Karpas-422 (cell line): ENCODE results near the gene ASPHD2. TPM values are rescaled to one million over a fixed set of nuclear protein-coding genes. Genes with fewer than 3 reads are reported as not detected.

Experiments used
- DNase-seq: peaks from one replicate; pipeline ENCODE4 v3.0.0-alpha.2; 2015
- H2AFZ ChIP-seq: fragments of 200-600 bp; sonication (generic); 2 replicates; pipeline ENCODE4 v1.6.1; 2014; ENCODE audit warnings: antibody characterized with exemption, low read length, mixed read lengths
- H3K27ac ChIP-seq: fragments of 200-600 bp; sonication (generic); 2 replicates; pipeline ENCODE4 v1.5.1; 2014; ENCODE audit warnings: mild to moderate bottlenecking, low read length, moderate library complexity
- H3K27me3 ChIP-seq: fragments of 200-600 bp; sonication (generic); 2 replicates; pipeline ENCODE4 v1.6.1; 2014; ENCODE audit warnings: low read length, mixed read lengths
- H3K36me3 ChIP-seq: fragments of 200-600 bp; sonication (generic); 2 replicates; pipeline ENCODE4 v1.6.1; 2014; ENCODE audit warnings: low read length, mixed read lengths; ENCODE audit not compliant: insufficient read depth
- H3K4me1 ChIP-seq: fragments of 200-600 bp; sonication (generic); 2 replicates; pipeline ENCODE4 v1.6.1; 2014; ENCODE audit warnings: mild to moderate bottlenecking, low read length, mixed read lengths
- H3K4me2 ChIP-seq: fragments of 200-600 bp; sonication (generic); 2 replicates; pipeline ENCODE4 v1.6.1; 2014; ENCODE audit warnings: low read length, low read depth, mild to moderate bottlenecking; ENCODE audit not compliant: poor library complexity, severe bottlenecking
- H3K4me3 ChIP-seq: fragments of 200-600 bp; sonication (generic); 2 replicates; pipeline ENCODE4 v1.5.1; 2014; ENCODE audit warnings: mild to moderate bottlenecking, antibody characterized with exemption, low read length, mixed read lengths
- H3K79me2 ChIP-seq: fragments of 200-600 bp; sonication (generic); 2 replicates; pipeline ENCODE4 v1.6.1; 2014; ENCODE audit warnings: mild to moderate bottlenecking, low read length, mixed read lengths
- H3K9ac ChIP-seq: fragments of 200-600 bp; sonication (generic); 2 replicates; pipeline ENCODE4 v1.6.0; 2014; ENCODE audit warnings: low read length
- H3K9me2 ChIP-seq: fragments of 200-600 bp; sonication (generic), shearing (Covaris generic); replicated peaks from 2 replicates; pipeline ENCODE4 v1.6.0; 2014; ENCODE audit warnings: mild to moderate bottlenecking, low read length, moderate library complexity; ENCODE audit not compliant: insufficient read depth
- H3K9me3 ChIP-seq: fragments of 300-700, 200-600 bp; sonication (generic); 2 replicates; pipeline ENCODE4 v1.6.1; 2014; ENCODE audit warnings: low read length, mixed read lengths
- H4K20me1 ChIP-seq: fragments of 200-600 bp; sonication (generic); 2 replicates; pipeline ENCODE4 v1.6.1; 2014; ENCODE audit warnings: mild to moderate bottlenecking, antibody characterized with exemption, low read length, low read depth; ENCODE audit not compliant: insufficient read depth
- total RNA-seq: library from RNA; depleted of rRNA; stranded (reverse); fragments of >200 nt; shearing (Covaris generic); gene quantifications from 2 replicates; pipeline ENCODE4 v1.2.3, GENCODE V29; 2014; ENCODE audit warnings: low replicate concordance

The ASPHD2 gene
- total RNA-seq, 1 experiment from 2014 or later: 33.3 TPM

GRCh38 chr22:26444777-26445176 lies 15.7 kb downstream of the ASPHD2 start:
- Histone ChIP-seq H3K9me2 (no peaks in the 10 kb centered on the region), H2AFZ (no peak overlapping the region), H3K9ac (no peak overlapping the region), H3K27me3 (no peaks in the 10 kb centered on the region), H3K27ac (no peak overlapping the region), H3K36me3 (peaks cover 8% of the 10 kb centered on the region), H3K4me3 (no peak overlapping the region), H3K79me2 (peaks cover 18% of the 10 kb centered on the region), H4K20me1 (peaks cover 7% of the 10 kb centered on the region; the same call in 1 of the 2 replicates), H3K9me3 (no peaks in the 10 kb centered on the region), H3K4me2 (no peak overlapping the region), H3K4me1 (no peaks in the 10 kb centered on the region)
- no peak for DNase-seq

DNA sequence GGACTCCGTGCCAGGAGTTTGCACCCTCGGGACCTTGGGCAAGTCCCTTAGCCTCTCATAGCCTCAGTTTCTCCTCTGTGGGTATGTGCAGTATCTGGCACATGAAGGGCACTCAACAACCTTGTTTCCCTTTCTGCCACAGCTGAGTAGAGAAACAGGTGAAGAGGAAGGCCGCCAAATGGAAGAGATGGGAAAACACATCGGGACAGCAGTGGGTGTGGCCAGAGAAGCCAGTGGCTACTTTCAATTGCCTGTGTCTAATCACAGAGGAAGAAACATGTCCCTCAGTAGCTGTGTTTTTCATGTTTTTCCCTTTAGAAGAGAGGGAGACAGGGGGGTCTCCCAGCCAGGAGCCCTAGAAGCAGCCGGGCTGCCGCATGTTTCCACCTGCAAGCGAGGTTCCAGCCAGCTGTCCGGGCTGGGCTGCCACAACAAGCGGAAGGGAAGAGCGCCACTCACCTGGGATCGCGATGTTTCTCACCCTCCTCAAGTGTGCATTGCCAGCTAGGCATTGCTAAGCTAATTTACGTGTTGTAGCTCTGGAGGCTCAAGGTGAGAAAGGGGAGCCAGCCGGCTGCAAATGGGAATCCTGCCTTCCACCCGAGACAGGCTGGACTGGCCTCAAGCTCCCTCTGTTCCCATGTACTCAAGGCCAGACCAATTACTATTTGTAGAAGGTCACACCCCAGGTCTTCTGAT lies 16.7 kb downstream of the ASPHD2 start:
- Histone ChIP-seq H3K27me3 (no peaks in the 10 kb centered on the region), H3K9ac (no peak overlapping the region)

GRCh38 chr22:26446808-26447515 lies 17.9 kb downstream of the ASPHD2 start:
- no peaks in the 10 kb centered on the region for H3K4me1 ChIP-seq
- peaks cover 5% of the 10 kb centered on the region; the same call in 1 of the 2 replicates for H4K20me1 ChIP-seq
- peaks cover 11% of the 10 kb centered on the region; the same call in 1 of the 2 replicates for H3K36me3 ChIP-seq
- no peaks in the 10 kb centered on the region for H3K9me3 ChIP-seq
- no peak overlapping the region for H3K9ac ChIP-seq
- peaks cover 6% of the 10 kb centered on the region; the same call in 1 of the 2 replicates for H3K79me2 ChIP-seq
- no peaks in the 10 kb centered on the region for H3K27me3 ChIP-seq
- H3K9me2 ChIP-seq: no peaks in the 10 kb centered on the region
- DNase-seq: no peak
- H3K27ac ChIP-seq: no peak overlapping the region
- no peak overlapping the region for H3K4me2 ChIP-seq
- H3K4me3 ChIP-seq: no peak overlapping the region
- H2AFZ ChIP-seq: no peak overlapping the region

More for the DNA sequence above, 16.7 kb downstream of the ASPHD2 start:
- H3K4me2 ChIP-seq: no peak overlapping the region
- no peak overlapping the region for H3K4me3 ChIP-seq
- H3K27ac ChIP-seq: no peak overlapping the region
- H4K20me1 ChIP-seq: peaks cover 5% of the 10 kb centered on the region; the same call in 1 of the 2 replicates
- peaks cover 11% of the 10 kb centered on the region for H3K79me2 ChIP-seq
- H2AFZ ChIP-seq: no peak overlapping the region
- H3K36me3 ChIP-seq: peaks cover 9% of the 10 kb centered on the region; the same call in 1 of the 2 replicates
- no peak for DNase-seq
- H3K9me2 ChIP-seq: no peaks in the 10 kb centered on the region
- H3K9me3 ChIP-seq: no peaks in the 10 kb centered on the region
- H3K4me1 ChIP-seq: no peaks in the 10 kb centered on the region

DNA sequence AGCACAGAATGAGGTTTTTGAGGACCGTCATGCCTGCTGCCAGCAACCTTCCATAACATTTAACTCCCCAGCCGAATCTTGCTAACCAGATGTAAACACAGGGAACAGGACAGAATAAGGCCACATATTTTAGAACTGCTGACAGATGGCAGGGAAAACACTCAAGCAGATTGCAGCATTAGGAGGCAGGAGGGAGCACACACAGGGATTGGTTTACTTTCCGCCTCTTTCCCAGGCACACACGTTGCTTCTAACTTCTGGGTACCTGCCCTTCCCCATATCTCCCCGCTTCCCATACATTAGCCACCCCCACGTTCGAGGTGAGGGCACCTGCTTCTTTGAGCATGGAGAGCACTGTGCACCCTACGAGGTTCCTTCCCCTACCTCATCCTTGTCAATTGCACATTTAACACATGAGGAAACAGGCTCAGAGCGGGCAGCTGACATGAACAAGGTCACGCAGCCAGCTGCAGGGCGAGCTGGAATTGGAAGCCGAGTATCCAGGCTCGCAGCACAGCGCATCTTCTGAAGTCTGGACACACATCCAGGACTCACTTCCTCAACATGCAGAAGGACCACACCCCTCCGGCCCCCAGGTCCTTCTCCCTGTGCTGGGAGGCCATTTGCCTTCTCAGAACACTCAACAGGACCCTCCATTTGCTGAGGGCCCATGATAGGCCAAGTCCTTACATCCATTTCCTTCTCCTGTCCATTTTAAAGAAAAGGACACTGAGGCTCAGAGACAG lies 18.7 kb downstream of the ASPHD2 start:
- Histone ChIP-seq H3K9me3 (no peaks in the 10 kb centered on the region), H3K9me2 (no peaks in the 10 kb centered on the region), H3K4me1 (no peaks in the 10 kb centered on the region), H3K9ac (no peak overlapping the region), H2AFZ (no peak overlapping the region), H4K20me1 (peaks cover 5% of the 10 kb centered on the region; the same call in 1 of the 2 replicates), H3K27me3 (no peaks in the 10 kb centered on the region), H3K27ac (no peak overlapping the region), H3K4me3 (no peak overlapping the region), H3K79me2 (peaks cover 3% of the 10 kb centered on the region; the same call in 1 of the 2 replicates), H3K36me3 (peaks cover 13% of the 10 kb centered on the region), H3K4me2 (no peak overlapping the region)
- no peak for DNase-seq

GRCh38 chr22:26448334-26448733 lies 19.3 kb downstream of the ASPHD2 start:
- no peak for DNase-seq
- H3K27me3 ChIP-seq: no peaks in the 10 kb centered on the region
- no peaks in the 10 kb centered on the region for H3K4me1 ChIP-seq
- H3K9ac ChIP-seq: no peak overlapping the region
- H4K20me1 ChIP-seq: peaks cover 5% of the 10 kb centered on the region; the same call in 1 of the 2 replicates
- peaks cover 3% of the 10 kb centered on the region; the same call in 1 of the 2 replicates for H3K79me2 ChIP-seq
- H3K9me2 ChIP-seq: no peaks in the 10 kb centered on the region
- no peak overlapping the region for H3K4me3 ChIP-seq
- H3K9me3 ChIP-seq: no peaks in the 10 kb centered on the region
- H2AFZ ChIP-seq: no peak overlapping the region
- H3K27ac ChIP-seq: no peak overlapping the region
- H3K4me2 ChIP-seq: no peak overlapping the region
- peaks cover 13% of the 10 kb centered on the region for H3K36me3 ChIP-seq

GRCh38 chr22:26448941-26449340 lies 19.9 kb downstream of the ASPHD2 start:
- Histone ChIP-seq H3K9me2 (no peaks in the 10 kb centered on the region), H3K27me3 (no peaks in the 10 kb centered on the region), H2AFZ (no peak overlapping the region), H3K79me2 (no peaks in the 10 kb centered on the region), H3K27ac (no peak overlapping the region), H3K36me3 (peaks cover 18% of the 10 kb centered on the region; the same call in 1 of the 2 replicates), H3K4me1 (no peaks in the 10 kb centered on the region), H3K9ac (no peak overlapping the region), H3K9me3 (no peaks in the 10 kb centered on the region), H3K4me2 (no peak overlapping the region), H4K20me1 (peaks cover 5% of the 10 kb centered on the region; the same call in 1 of the 2 replicates), H3K4me3 (no peak overlapping the region)
- DNase-seq: no peak

GRCh38 chr22:26450453-26451185 lies 21.6 kb downstream of the ASPHD2 start:
- no peak for DNase-seq
- Histone ChIP-seq H3K36me3 (peaks cover 18% of the 10 kb centered on the region; the same call in 1 of the 2 replicates), H3K9me2 (no peaks in the 10 kb centered on the region), H2AFZ (no peak overlapping the region), H3K4me1 (no peaks in the 10 kb centered on the region), H3K4me3 (no peak overlapping the region), H3K27me3 (no peaks in the 10 kb centered on the region), H3K9me3 (no peaks in the 10 kb centered on the region), H4K20me1 (no peaks in the 10 kb centered on the region), H3K79me2 (no peaks in the 10 kb centered on the region), H3K9ac (no peak overlapping the region), H3K4me2 (no peak overlapping the region), H3K27ac (no peak overlapping the region)
